HepG2 (cell line): ENCODE measurements around the gene SLC29A1. TPM values are rescaled to one million over a fixed set of nuclear protein-coding genes. Genes with fewer than 3 reads are reported as not detected.

Experiments used
- ADNP ChIP-seq: sonication (generic); formaldehyde crosslinking; IDR thresholded peaks from 2 replicates; pipeline ENCODE4 v1.4.0; 2020; ENCODE audit warnings: missing genetic modification reagents
- ARNT2 ChIP-seq: sonication (generic); formaldehyde crosslinking; IDR thresholded peaks from 2 replicates; pipeline ENCODE4 v1.8.0; 2022; ENCODE audit warnings: mild to moderate bottlenecking, low read depth, missing genetic modification reagents, moderate library complexity
- HMGXB4 ChIP-seq, 2 experiments: sonication (generic) in 1 of 2; formaldehyde crosslinking in 1 of 2; IDR thresholded peaks; 2 replicates each; pipeline versions ENCODE4 v1.4.0 to v1.6.1; 2018 to 2020; ENCODE audit warnings: missing genetic modification reagents in 2 of 2, borderline replicate concordance in 1 of 2, low read depth in 1 of 2, mild to moderate bottlenecking in 1 of 2, missing biosample characterization in 1 of 2
- IKZF1 ChIP-seq: fragments of 450-650 bp; IDR thresholded peaks from 2 replicates; pipeline ENCODE4 v1.7.1; 2016
- MEIS1 ChIP-seq: sonication (generic); formaldehyde crosslinking; IDR thresholded peaks from 2 replicates; pipeline ENCODE4 v1.9.0; 2021; ENCODE audit warnings: mild to moderate bottlenecking, missing genetic modification reagents, moderate library complexity, borderline replicate concordance
- NFKB2 ChIP-seq: sonication (generic); formaldehyde crosslinking; IDR thresholded peaks from 2 replicates; pipeline ENCODE4 v1.4.0; 2020; ENCODE audit warnings: missing genetic modification reagents, borderline replicate concordance
- NONO ChIP-seq, 2 experiments: fragments of 450-650 bp in 1 of 2; sonication (generic) in 1 of 2; formaldehyde crosslinking in 1 of 2; IDR thresholded peaks in 1 of 2; conservative IDR thresholded peaks in 1 of 2; 2 replicates each; pipeline versions ENCODE4 v1.6.1 to v1.8.0; 2017 to 2022; ENCODE audit warnings: mild to moderate bottlenecking in 1 of 2, missing genetic modification reagents in 1 of 2, moderate library complexity in 1 of 2
- RELA ChIP-seq: sonication (generic); formaldehyde crosslinking; IDR thresholded peaks from 2 replicates; pipeline ENCODE4 v1.4.0; 2020; ENCODE audit warnings: missing genetic modification reagents
- SATB2 ChIP-seq: sonication (generic); formaldehyde crosslinking; IDR thresholded peaks from 2 replicates; pipeline ENCODE4 v1.5.0; 2020; ENCODE audit warnings: missing genetic modification reagents
- SMC3 ChIP-seq: IDR thresholded peaks from 2 replicates; pipeline ENCODE4 v1.6.1; 2011; ENCODE audit warnings: low read length, improper control_type of control experiment
- SNRNP70 ChIP-seq: fragments of 200-400 bp; formaldehyde crosslinking; IDR thresholded peaks from 2 replicates; pipeline ENCODE4 v1.6.1; 2017; ENCODE audit warnings: mild to moderate bottlenecking, low read depth, low read length, moderate library complexity
- SP140L ChIP-seq: sonication (generic); formaldehyde crosslinking; IDR thresholded peaks from 2 replicates; pipeline ENCODE4 v1.4.0; 2020; ENCODE audit warnings: missing genetic modification reagents, borderline replicate concordance
- STAG1 ChIP-seq: sonication (generic); formaldehyde crosslinking; IDR thresholded peaks from 2 replicates; pipeline ENCODE4 v1.4.0; 2020; ENCODE audit warnings: missing genetic modification reagents
- TCF12 ChIP-seq, 2 experiments: fragments of 450-650 bp in 1 of 2; sonication (generic) in 1 of 2; formaldehyde crosslinking in 1 of 2; IDR thresholded peaks; 2 replicates each; pipeline versions ENCODE4 v1.6.1 to v1.8.0; 2017 to 2022; ENCODE audit warnings: antibody characterized with exemption in 1 of 2, mild to moderate bottlenecking in 1 of 2, missing genetic modification reagents in 1 of 2, moderate library complexity in 1 of 2
- TFAP4 ChIP-seq: sonication (generic); IDR thresholded peaks from 2 replicates; pipeline ENCODE4 v1.6.1; 2016; ENCODE audit warnings: low read depth, borderline replicate concordance
- TOPORS ChIP-seq: sonication (generic); formaldehyde crosslinking; IDR thresholded peaks from 2 replicates; pipeline ENCODE4 v1.8.0; 2023; ENCODE audit warnings: mild to moderate bottlenecking, missing genetic modification reagents
- ZBTB14 ChIP-seq: sonication (generic); formaldehyde crosslinking; IDR thresholded peaks from 2 replicates; pipeline ENCODE4 v1.4.0; 2020; ENCODE audit warnings: missing genetic modification reagents
- ZMYM2 ChIP-seq: sonication (generic); formaldehyde crosslinking; IDR thresholded peaks from 2 replicates; pipeline ENCODE4 v1.8.0; 2022; ENCODE audit warnings: mild to moderate bottlenecking, missing genetic modification reagents
- ZMYM3 ChIP-seq: sonication (generic); formaldehyde crosslinking; IDR thresholded peaks from 2 replicates; pipeline ENCODE4 v1.5.1; 2020; ENCODE audit warnings: mild to moderate bottlenecking, missing genetic modification reagents
- ZNF18 ChIP-seq: sonication (generic); formaldehyde crosslinking; IDR thresholded peaks from 2 replicates; pipeline ENCODE4 v1.8.0; 2022; ENCODE audit warnings: mild to moderate bottlenecking, missing genetic modification reagents; ENCODE audit not compliant: insufficient replicate concordance
- ZNF234 ChIP-seq: sonication (generic); formaldehyde crosslinking; conservative IDR thresholded peaks from 2 replicates; pipeline ENCODE4 v1.5.1; 2020; ENCODE audit warnings: mild to moderate bottlenecking, missing genetic modification reagents
- ZNF614 ChIP-seq: IDR thresholded peaks from 2 replicates; pipeline ENCODE4 v1.6.1; 2018; ENCODE audit warnings: missing biosample characterization, missing genetic modification reagents, inconsistent platforms, borderline replicate concordance
- ZNF781 ChIP-seq: sonication (generic); formaldehyde crosslinking; IDR thresholded peaks from 2 replicates; pipeline ENCODE4 v1.5.1; 2020; ENCODE audit warnings: borderline replicate concordance, mild to moderate bottlenecking, missing genetic modification reagents; ENCODE audit errors: not compliant biosample characterization
- polyA plus RNA-seq, 8 experiments: library from polyadenylated mRNA; depleted of rRNA in 3 of 8; stranded (reverse) in 7 of 8; unstranded in 1 of 8; fragments of >200 nt; fragmentation: Illumina TruSeq in 4 of 8; extraction: Trizol in 4 of 8; gene quantifications; 2 replicates each; pipeline versions ENCODE4 v1.2.1 to v1.2.3, GENCODE V29; 2011 to 2016; ENCODE audit warnings: low read depth in 4 of 8, missing spikeins in 1 of 8, mixed read lengths in 1 of 8; ENCODE audit not compliant: insufficient read depth in 1 of 8
- total RNA-seq, 5 experiments: library from RNA; depleted of rRNA; stranded (reverse); fragments of >200 nt; fragmentation: Illumina TruSeq; extraction: Trizol; gene quantifications; 2 replicates each; pipeline ENCODE4 v1.2.3, GENCODE V29; 2016; ENCODE audit warnings: low read depth in 1 of 5

Gene SLC29A1
- total and polyA plus RNA-seq, 2 of the 13 experiments (the other 11 are each of a cell fraction or from before 2014, with no cell fraction given): 43.2 to 106 TPM

- TF ChIP-seq SNRNP70: no peak
- TF ChIP-seq TCF12 (IDR thresholded peaks at IDR 0.05): no peak
- no peak for TF ChIP-seq TCF12 (CRISPR knock-in tag; IDR thresholded peaks at IDR 0.05)
- TF ChIP-seq RELA: 0 out of 2 replicates have a peak, but pooled peaks have one; percentile 39
- no peak for TF ChIP-seq ZNF18 (CRISPR knock-in tag)
- TF ChIP-seq NFKB2 (CRISPR knock-in tag): peak; percentile 63; the same call in 1 of the 2 replicates
- TF ChIP-seq ZNF781: no peak
- no peak for TF ChIP-seq SP140L (CRISPR knock-in tag)
- peak; percentile 93 for TF ChIP-seq STAG1 (CRISPR knock-in tag)
- no peak for TF ChIP-seq SATB2
- TF ChIP-seq ADNP (CRISPR knock-in tag): no peak
- TF ChIP-seq SMC3: peak; percentile 91
- no peak for TF ChIP-seq IKZF1
- TF ChIP-seq ZNF234 (CRISPR knock-in tag): no peak
- TF ChIP-seq ZMYM2 (CRISPR knock-in tag): no peak
- TF ChIP-seq ARNT2 (CRISPR knock-in tag): peak; percentile 52; the same call in 1 of the 2 replicates
- TF ChIP-seq TOPORS: no peak
- peak; percentile 89 for TF ChIP-seq TFAP4
- TF ChIP-seq HMGXB4 (CRISPR knock-in tag; IDR thresholded peaks at IDR 0.05; ENCODE audit: borderline replicate concordance in 1 of 2, low read depth in 1 of 2): peak; percentile 68 to 93; a peak in 2 of 4 replicates
- peak; percentile 62; the same call in 1 of the 2 replicates for TF ChIP-seq ZNF614 (CRISPR knock-in tag)
- peak; percentile 63 for TF ChIP-seq ZMYM3 (CRISPR knock-in tag)
- TF ChIP-seq NONO (IDR thresholded peaks at IDR 0.05): no peak
- peak; percentile 57; the same call in 1 of the 2 replicates for TF ChIP-seq NONO (CRISPR knock-in tag; conservative IDR thresholded peaks at IDR 0.05)
- no peak for TF ChIP-seq ZBTB14
- TF ChIP-seq MEIS1 (CRISPR knock-in tag): no peak
These were observed 11.0 kb downstream of the SLC29A1 start (continued) for GRCh38 chr6:44234101-44235025.
